Lower leg skin (tissue), 3 donors: ENCODE measurements around the gene STK33.

Experiments used
- POLR2A ChIP-seq, 2 donors: fragments of 450-650 bp; IDR thresholded peaks; one replicate each; pipeline ENCODE4 v1.6.1; 2016 to 2017; ENCODE audit warnings: antibody characterized with exemption in 2 of 2, mild to moderate bottlenecking in 1 of 2, moderate library complexity in 1 of 2
- TF ChIP-seq, protein P1 (sequence below), 3 donors: fragments of 450-650 bp; IDR thresholded peaks; one replicate each; pipeline ENCODE4 v1.5.1; 2016; ENCODE audit warnings: antibody characterized with exemption in 3 of 3, mild to moderate bottlenecking in 3 of 3, moderate library complexity in 2 of 3

DNA sequence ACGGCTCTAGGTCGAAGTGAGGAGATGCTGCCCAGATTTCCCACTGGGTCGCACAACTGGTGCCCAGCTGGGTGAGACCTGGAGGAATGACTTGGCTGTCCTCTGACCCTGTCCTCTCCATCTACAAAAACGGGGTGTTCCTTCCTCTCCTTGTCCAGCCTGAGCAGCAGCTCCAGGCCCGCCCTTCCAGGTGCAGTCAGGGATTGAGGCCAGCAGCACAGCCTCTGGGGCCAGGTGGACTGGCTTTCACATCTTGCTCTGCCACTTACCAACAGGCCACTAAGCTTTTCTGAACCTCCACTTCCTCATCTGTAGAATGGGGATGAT is 238.6 kb downstream of the STK33 start:
- TF ChIP-seq, protein P1, sequence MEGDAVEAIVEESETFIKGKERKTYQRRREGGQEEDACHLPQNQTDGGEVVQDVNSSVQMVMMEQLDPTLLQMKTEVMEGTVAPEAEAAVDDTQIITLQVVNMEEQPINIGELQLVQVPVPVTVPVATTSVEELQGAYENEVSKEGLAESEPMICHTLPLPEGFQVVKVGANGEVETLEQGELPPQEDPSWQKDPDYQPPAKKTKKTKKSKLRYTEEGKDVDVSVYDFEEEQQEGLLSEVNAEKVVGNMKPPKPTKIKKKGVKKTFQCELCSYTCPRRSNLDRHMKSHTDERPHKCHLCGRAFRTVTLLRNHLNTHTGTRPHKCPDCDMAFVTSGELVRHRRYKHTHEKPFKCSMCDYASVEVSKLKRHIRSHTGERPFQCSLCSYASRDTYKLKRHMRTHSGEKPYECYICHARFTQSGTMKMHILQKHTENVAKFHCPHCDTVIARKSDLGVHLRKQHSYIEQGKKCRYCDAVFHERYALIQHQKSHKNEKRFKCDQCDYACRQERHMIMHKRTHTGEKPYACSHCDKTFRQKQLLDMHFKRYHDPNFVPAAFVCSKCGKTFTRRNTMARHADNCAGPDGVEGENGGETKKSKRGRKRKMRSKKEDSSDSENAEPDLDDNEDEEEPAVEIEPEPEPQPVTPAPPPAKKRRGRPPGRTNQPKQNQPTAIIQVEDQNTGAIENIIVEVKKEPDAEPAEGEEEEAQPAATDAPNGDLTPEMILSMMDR (IDR thresholded peaks at IDR 0.05): no peak
- TF ChIP-seq POLR2A (IDR thresholded peaks at IDR 0.05): no peak
